IMR-90 (cell line): ENCODE measurements around the gene AFDN. TPM values are rescaled to one million over a fixed set of nuclear protein-coding genes. Genes with fewer than 3 reads are reported as not detected.

Experiments used
- ATAC-seq: fragments of 200-7000 bp; cut with Tn5 transposase; 2 replicates; pipeline ENCODE4 v1.9.1; 2020; ENCODE audit warnings: low read depth, mild to moderate bottlenecking, moderate library complexity
- BruUV-seq: library from RNA; stranded (reverse); fragments of 400-500 nt; replicated peaks from 2 replicates; lab custom pipeline; 2021; lab: Mats Ljungman, UMichigan
- CTCF ChIA-PET: fragments of 300-600 bp; formaldehyde crosslinking; extraction: SDS; loops from one replicate; lab custom pipeline; 2021; ENCODE audit warnings: antibody characterized with exemption; lab: Yijun Ruan, JAX
- POLR2A ChIA-PET: fragments of 300-600 bp; sonication (Branson Sonifier 250); formaldehyde crosslinking; loops from one replicate; lab custom pipeline; 2022; ENCODE audit warnings: antibody characterized with exemption; ENCODE audit not compliant: unreplicated experiment; lab: Charles Lee
- DNase-seq: peaks from one replicate; pipeline ENCODE4 v3.0.0; 2013
- H2AFZ ChIP-seq: replicated peaks from 2 replicates; pipeline ENCODE3; 2013; ENCODE audit warnings: low read length, mild to moderate bottlenecking; ENCODE audit not compliant: poor library complexity
- H2AK5ac ChIP-seq: 2 replicates; pipeline ENCODE4 v1.6.1; 2013; ENCODE audit warnings: low read depth, low read length, inconsistent platforms
- H2AK9ac ChIP-seq: replicated peaks from 2 replicates; pipeline ENCODE3; 2013; ENCODE audit warnings: mild to moderate bottlenecking, low read depth, low read length, moderate library complexity; ENCODE audit not compliant: poor library complexity
- H2BK120ac ChIP-seq: 2 replicates; pipeline ENCODE4 v1.6.1; 2013; ENCODE audit warnings: low read depth, low read length, inconsistent platforms
- H2BK15ac ChIP-seq: 3 replicates; pipeline ENCODE4 v1.6.1; 2013; ENCODE audit warnings: low read depth, low read length, inconsistent platforms
- H2BK20ac ChIP-seq: 2 replicates; pipeline ENCODE4 v1.6.1; 2013; ENCODE audit warnings: low read depth, mild to moderate bottlenecking, inconsistent platforms, low read length, moderate library complexity
- H2BK5ac ChIP-seq: 2 replicates; pipeline ENCODE4 v1.6.1; 2013; ENCODE audit warnings: mild to moderate bottlenecking, low read depth, low read length, inconsistent platforms; ENCODE audit not compliant: poor library complexity, severe bottlenecking
- H3K14ac ChIP-seq: replicated peaks from 2 replicates; pipeline ENCODE4 v1.6.1; 2013; ENCODE audit warnings: low read depth, low read length, inconsistent platforms
- H3K18ac ChIP-seq: 2 replicates; pipeline ENCODE4 v1.6.1; 2013; ENCODE audit warnings: low read depth, low read length, control low read depth
- H3K23ac ChIP-seq: 2 replicates; pipeline ENCODE4 v1.6.1; 2013; ENCODE audit warnings: low read depth, low read length, inconsistent platforms
- H3K27ac ChIP-seq: 2 replicates; pipeline ENCODE4 v1.5.1; 2013; ENCODE audit warnings: mild to moderate bottlenecking, control low read depth, low read length; ENCODE audit not compliant: insufficient read depth
- H3K27me3 ChIP-seq: 2 replicates; pipeline ENCODE4 v1.6.1; 2013; ENCODE audit warnings: low read length; ENCODE audit not compliant: control insufficient read depth, insufficient read depth
- H3K36me3 ChIP-seq: 2 replicates; pipeline ENCODE4 v1.6.1; 2013; ENCODE audit warnings: low read length, mixed read lengths; ENCODE audit not compliant: control insufficient read depth, insufficient read depth
- H3K4ac ChIP-seq: 2 replicates; pipeline ENCODE4 v1.6.1; 2013; ENCODE audit warnings: low read depth, low read length, inconsistent platforms
- H3K4me1 ChIP-seq: 2 replicates; pipeline ENCODE4 v1.6.1; 2013; ENCODE audit warnings: low read length, mixed read lengths; ENCODE audit not compliant: control insufficient read depth, insufficient read depth
- H3K4me2 ChIP-seq: 2 replicates; pipeline ENCODE4 v1.6.1; 2013; ENCODE audit warnings: low read depth, mild to moderate bottlenecking, control low read depth, low read length, moderate library complexity
- H3K4me3 ChIP-seq: 2 replicates; pipeline ENCODE4 v1.5.1; 2013; ENCODE audit warnings: low read depth, mild to moderate bottlenecking, control low read depth, low read length, moderate library complexity; ENCODE audit not compliant: insufficient read depth
- H3K56ac ChIP-seq: 2 replicates; pipeline ENCODE4 v1.6.1; 2013; ENCODE audit warnings: low read length, inconsistent platforms; ENCODE audit not compliant: insufficient read depth; ENCODE audit errors: extremely low read depth
- H3K79me1 ChIP-seq, 2 experiments: 2 replicates each; pipeline ENCODE4 v1.6.1; 2013; ENCODE audit warnings: low read length in 2 of 2, inconsistent platforms in 1 of 2, low read depth in 1 of 2
- H3K9ac ChIP-seq: 2 replicates; pipeline ENCODE4 v1.6.1; 2013; ENCODE audit warnings: low read depth, low read length, control low read depth
- H3K9me1 ChIP-seq: 2 replicates; pipeline ENCODE4 v1.6.1; 2013; ENCODE audit warnings: low read length, inconsistent platforms; ENCODE audit not compliant: insufficient read depth
- H3K9me3 ChIP-seq: 2 replicates; pipeline ENCODE4 v1.6.1; 2013; ENCODE audit warnings: low read length; ENCODE audit not compliant: control insufficient read depth, insufficient read depth
- H4K20me1 ChIP-seq: 2 replicates; pipeline ENCODE4 v1.6.1; 2013; ENCODE audit warnings: low read length, inconsistent platforms; ENCODE audit not compliant: insufficient read depth
- H4K5ac ChIP-seq: 2 replicates; pipeline ENCODE4 v1.6.1; 2013; ENCODE audit warnings: mild to moderate bottlenecking, low read depth, low read length, control low read depth
- H4K8ac ChIP-seq, 2 experiments: 2 replicates each; pipeline ENCODE4 v1.6.1; 2013; ENCODE audit warnings: low read depth in 2 of 2, low read length in 2 of 2, control low read depth in 1 of 2, inconsistent platforms in 1 of 2
- H4K91ac ChIP-seq: 2 replicates; pipeline ENCODE4 v1.6.1; 2013; ENCODE audit warnings: low read depth, low read length, inconsistent platforms; ENCODE audit not compliant: insufficient read depth
- BHLHE40 ChIP-seq: fragments of 150-350 bp; IDR thresholded peaks from 2 replicates; pipeline ENCODE4 v1.6.1; 2016; ENCODE audit warnings: mild to moderate bottlenecking, low read depth, low read length
- FOS ChIP-seq: fragments of 150-350 bp; IDR thresholded peaks from 2 replicates; pipeline ENCODE4 v1.6.1; 2016; ENCODE audit warnings: low read depth, low read length
- MAFK ChIP-seq: IDR thresholded peaks from 2 replicates; pipeline ENCODE4 v1.6.1; 2012; ENCODE audit warnings: low read depth, low read length, improper control_type of control experiment
- NFE2L2 ChIP-seq: fragments of 150-350 bp; IDR thresholded peaks from 2 replicates; pipeline ENCODE4 v1.6.1; 2016; ENCODE audit warnings: low read depth, mild to moderate bottlenecking, low read length
- POLR2A ChIP-seq: IDR thresholded peaks from 2 replicates; pipeline ENCODE4 v1.6.1; 2012; ENCODE audit warnings: mild to moderate bottlenecking, low read depth, low read length
- RAD21 ChIP-seq: IDR thresholded peaks from 2 replicates; pipeline ENCODE4 v1.6.1; 2012; ENCODE audit warnings: low read length, improper control_type of control experiment
- RFX5 ChIP-seq: IDR thresholded peaks from 2 replicates; pipeline ENCODE4 v1.8.0; 2012; ENCODE audit warnings: low read depth, mild to moderate bottlenecking, low read length, moderate library complexity
- WGBS, 2 experiments: methylation state at CpG; one replicate each; pipeline versions ENCODE4 v1.1.5 to v1.1.7; 2013; ENCODE audit warnings: missing lambda C conversion rate in 2 of 2; ENCODE audit not compliant: insufficient read length in 1 of 2; ENCODE audit errors: extremely low coverage in 2 of 2; 5-methylcytosine and 5-hydroxymethylcytosine counted together
- dilution Hi-C: fragments of 300-500 bp; cut with HindIII; formaldehyde crosslinking; loops from one replicate; pipeline ENCODE4 v1.14.3; 2018; ENCODE audit warnings: low sequenced_read_pairs; ENCODE audit not compliant: unreplicated experiment
- in situ Hi-C: fragments of 300-500 bp; cut with MboI; formaldehyde crosslinking; loops from 3 replicates; pipeline ENCODE4 v1.14.3; 2019; ENCODE audit warnings: low sequenced_read_pairs, inconsistent platforms, mixed read lengths
- intact Hi-C: fragments of 100-400 bp; cut with micrococcal nuclease; formaldehyde crosslinking; loops from 2 replicates; pipeline ENCODE4 v1.10.0; 2022
- polyA plus RNA-seq, 3 experiments: library from polyadenylated mRNA; depleted of rRNA; stranded (reverse); fragments of >200 nt; gene quantifications; 2 replicates each; pipeline ENCODE4 v1.2.3, GENCODE V29; 2012; ENCODE audit warnings: low replicate concordance in 1 of 3
- total RNA-seq: library from RNA; depleted of rRNA; stranded (reverse); fragments of >200 nt; gene quantifications from 2 replicates; pipeline ENCODE4 v1.2.3, GENCODE V29; 2012
- TF ChIP-seq, protein P1 (sequence below): conservative IDR thresholded peaks from 2 replicates; pipeline ENCODE4 v1.5.1; 2012; ENCODE audit warnings: mild to moderate bottlenecking, low read depth, low read length, improper control_type of control experiment

AFDN gene
- total and polyA plus RNA-seq, 2 of the 4 experiments (the other 2 are of a cell fraction), result 11.6 to 20.8 TPM

DNA sequence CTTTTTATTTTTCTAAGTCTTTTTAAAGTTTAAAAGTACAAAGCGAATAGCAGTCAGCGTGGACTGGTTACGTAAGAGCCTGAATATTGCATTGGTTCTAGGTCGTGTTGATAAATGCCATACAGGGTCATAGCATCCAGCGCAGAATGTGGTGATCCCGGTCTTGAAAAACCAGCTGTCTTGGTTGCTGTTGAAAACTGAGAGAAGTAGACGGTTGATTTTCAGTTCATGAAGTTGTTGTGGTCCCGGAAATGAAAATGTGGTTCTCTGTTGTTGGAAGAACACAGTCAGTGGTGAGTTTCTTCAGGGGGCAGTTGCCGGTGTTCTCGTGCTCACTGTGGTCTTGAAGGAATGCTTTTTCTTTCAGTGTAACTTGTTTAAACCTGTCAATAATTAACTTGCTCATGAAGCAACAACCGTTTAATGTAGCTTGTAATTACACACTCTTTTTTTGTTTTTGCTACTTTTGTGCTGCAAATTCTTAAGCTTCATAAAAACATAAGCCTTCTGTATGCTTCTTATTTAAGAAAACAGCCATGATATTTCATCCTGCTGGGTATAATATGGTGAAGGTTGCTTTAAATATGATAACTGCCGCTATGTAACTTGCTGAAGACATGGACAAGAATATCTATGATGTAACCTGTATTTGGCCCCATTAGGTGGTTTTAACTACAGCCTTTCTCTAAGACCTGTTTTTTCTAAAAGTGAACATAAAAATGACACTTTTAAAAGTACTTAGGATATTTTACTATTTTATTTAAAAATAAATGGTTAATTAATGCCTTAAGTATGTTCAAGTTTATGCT is 106.0 kb downstream of the AFDN start:
- POLR2A ChIA-PET, result no interaction called here
- Histone ChIP-seq H3K4ac (no peak overlapping the region), H3K14ac (no peak overlapping the region), H3K9ac (no peak overlapping the region), H2AK5ac (no peak overlapping the region), H2BK15ac (no peak overlapping the region), H4K8ac (no peak overlapping the region), H3K27ac (no peak overlapping the region), H3K56ac (no peak overlapping the region), H3K4me2 (no peak overlapping the region), H2AK9ac (no peak overlapping the region), H3K18ac (no peak overlapping the region), H3K9me3 (no peaks in the 10 kb centered on the region), H2BK5ac (no peak overlapping the region), H3K4me1 (no peaks in the 10 kb centered on the region; the same call in 1 of the 2 replicates), H3K79me1 (no peaks in the 10 kb centered on the region), H3K4me3 (no peak overlapping the region), H3K9me1 (peaks cover 4% of the 10 kb centered on the region; the same call in 1 of the 2 replicates), H4K91ac (no peak overlapping the region), H2AFZ (no peak overlapping the region), H3K23ac (no peak overlapping the region), H4K20me1 (no peaks in the 10 kb centered on the region), H3K27me3 (no peaks in the 10 kb centered on the region), H2BK20ac (no peak overlapping the region), H4K5ac (no peak overlapping the region), H2BK120ac (no peak overlapping the region), H3K36me3 (0 out of 2 replicates have a peak, but pooled peaks cover 1% of the 10 kb centered on the region)
- CTCF ChIA-PET, result no interaction called here
- dilution Hi-C loops (no loop called here), intact Hi-C loops (no loop called here), in situ Hi-C loops (no loop called here)
- TF ChIP-seq, protein P1, sequence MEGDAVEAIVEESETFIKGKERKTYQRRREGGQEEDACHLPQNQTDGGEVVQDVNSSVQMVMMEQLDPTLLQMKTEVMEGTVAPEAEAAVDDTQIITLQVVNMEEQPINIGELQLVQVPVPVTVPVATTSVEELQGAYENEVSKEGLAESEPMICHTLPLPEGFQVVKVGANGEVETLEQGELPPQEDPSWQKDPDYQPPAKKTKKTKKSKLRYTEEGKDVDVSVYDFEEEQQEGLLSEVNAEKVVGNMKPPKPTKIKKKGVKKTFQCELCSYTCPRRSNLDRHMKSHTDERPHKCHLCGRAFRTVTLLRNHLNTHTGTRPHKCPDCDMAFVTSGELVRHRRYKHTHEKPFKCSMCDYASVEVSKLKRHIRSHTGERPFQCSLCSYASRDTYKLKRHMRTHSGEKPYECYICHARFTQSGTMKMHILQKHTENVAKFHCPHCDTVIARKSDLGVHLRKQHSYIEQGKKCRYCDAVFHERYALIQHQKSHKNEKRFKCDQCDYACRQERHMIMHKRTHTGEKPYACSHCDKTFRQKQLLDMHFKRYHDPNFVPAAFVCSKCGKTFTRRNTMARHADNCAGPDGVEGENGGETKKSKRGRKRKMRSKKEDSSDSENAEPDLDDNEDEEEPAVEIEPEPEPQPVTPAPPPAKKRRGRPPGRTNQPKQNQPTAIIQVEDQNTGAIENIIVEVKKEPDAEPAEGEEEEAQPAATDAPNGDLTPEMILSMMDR, result no peak
- no peak for TF ChIP-seq RFX5
- no peak for TF ChIP-seq NFE2L2
- no peak for TF ChIP-seq RAD21
- TF ChIP-seq MAFK, result no peak
- no peak for TF ChIP-seq POLR2A
- TF ChIP-seq FOS, result no peak
- no peak for TF ChIP-seq BHLHE40
- BruUV-seq, result no TSS peak
- WGBS, 2 experiments, result no CpG with 5 or more reads among the region's 12 CpGs
- ATAC-seq, result no peak
- DNase-seq, result no peak
